PFSK-1 (cell line): ENCODE results near the gene SLC38A9.

Experiments
- POLR2AphosphoS5 ChIP-seq: IDR thresholded peaks from 2 replicates; pipeline ENCODE4 v1.6.1; 2012; ENCODE audit warnings: low read depth, mild to moderate bottlenecking, control low read depth, low read length, moderate library complexity
- TAF1 ChIP-seq: IDR thresholded peaks from 2 replicates; pipeline ENCODE4 v1.6.1; 2012; ENCODE audit warnings: low read length, control low read depth, borderline replicate concordance; ENCODE audit not compliant: insufficient read depth
- TF ChIP-seq, protein P1 (sequence below), 2 experiments: IDR thresholded peaks; 2 replicates each; pipeline versions ENCODE4 v1.6.1 to v1.8.0; 2011 to 2012; ENCODE audit warnings: low read depth in 2 of 2, low read length in 2 of 2, control low read depth in 1 of 2, inconsistent platforms in 1 of 2, mild to moderate bottlenecking in 1 of 2, moderate library complexity in 1 of 2; ENCODE audit not compliant: insufficient read depth in 1 of 2

DNA sequence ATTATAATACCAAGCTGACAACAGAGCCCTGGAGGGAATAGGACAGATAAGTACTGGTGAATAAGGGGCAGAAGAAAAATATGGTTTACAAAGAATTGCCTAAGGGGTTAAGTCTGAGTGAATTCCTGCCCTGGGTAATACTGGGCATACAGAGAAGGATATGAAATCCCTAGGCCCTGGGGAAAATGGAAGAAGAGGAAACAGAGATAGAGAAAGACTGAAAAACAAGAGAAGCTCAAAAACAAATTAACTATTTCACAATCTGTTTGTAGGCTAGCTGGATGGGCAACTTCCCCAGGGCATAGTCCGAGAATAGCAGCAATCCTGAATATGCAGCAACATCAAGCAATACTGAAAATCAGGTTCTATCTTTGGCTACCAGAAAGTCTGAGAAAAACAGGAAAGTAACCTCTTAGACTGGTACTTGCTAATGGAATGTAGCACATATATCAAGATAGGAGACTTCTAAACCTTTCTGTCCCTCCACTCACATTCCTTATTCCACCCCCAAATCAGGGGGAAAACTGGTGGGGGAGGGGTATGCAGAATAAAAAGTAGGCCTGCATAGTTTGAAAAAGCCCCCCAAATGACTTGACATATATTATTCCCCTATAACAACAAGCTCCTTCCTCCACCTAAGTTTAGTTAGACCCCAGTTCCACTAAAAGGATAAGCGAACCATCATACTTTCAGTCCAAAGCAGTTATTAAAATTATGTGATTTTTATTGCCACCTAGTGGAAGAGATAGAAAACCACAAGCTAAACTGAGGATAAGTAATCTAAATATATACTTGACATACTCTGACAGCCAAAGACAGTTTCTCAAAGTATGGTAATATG, 20.6 kb downstream of the SLC38A9 start:
- TF ChIP-seq, protein P1, sequence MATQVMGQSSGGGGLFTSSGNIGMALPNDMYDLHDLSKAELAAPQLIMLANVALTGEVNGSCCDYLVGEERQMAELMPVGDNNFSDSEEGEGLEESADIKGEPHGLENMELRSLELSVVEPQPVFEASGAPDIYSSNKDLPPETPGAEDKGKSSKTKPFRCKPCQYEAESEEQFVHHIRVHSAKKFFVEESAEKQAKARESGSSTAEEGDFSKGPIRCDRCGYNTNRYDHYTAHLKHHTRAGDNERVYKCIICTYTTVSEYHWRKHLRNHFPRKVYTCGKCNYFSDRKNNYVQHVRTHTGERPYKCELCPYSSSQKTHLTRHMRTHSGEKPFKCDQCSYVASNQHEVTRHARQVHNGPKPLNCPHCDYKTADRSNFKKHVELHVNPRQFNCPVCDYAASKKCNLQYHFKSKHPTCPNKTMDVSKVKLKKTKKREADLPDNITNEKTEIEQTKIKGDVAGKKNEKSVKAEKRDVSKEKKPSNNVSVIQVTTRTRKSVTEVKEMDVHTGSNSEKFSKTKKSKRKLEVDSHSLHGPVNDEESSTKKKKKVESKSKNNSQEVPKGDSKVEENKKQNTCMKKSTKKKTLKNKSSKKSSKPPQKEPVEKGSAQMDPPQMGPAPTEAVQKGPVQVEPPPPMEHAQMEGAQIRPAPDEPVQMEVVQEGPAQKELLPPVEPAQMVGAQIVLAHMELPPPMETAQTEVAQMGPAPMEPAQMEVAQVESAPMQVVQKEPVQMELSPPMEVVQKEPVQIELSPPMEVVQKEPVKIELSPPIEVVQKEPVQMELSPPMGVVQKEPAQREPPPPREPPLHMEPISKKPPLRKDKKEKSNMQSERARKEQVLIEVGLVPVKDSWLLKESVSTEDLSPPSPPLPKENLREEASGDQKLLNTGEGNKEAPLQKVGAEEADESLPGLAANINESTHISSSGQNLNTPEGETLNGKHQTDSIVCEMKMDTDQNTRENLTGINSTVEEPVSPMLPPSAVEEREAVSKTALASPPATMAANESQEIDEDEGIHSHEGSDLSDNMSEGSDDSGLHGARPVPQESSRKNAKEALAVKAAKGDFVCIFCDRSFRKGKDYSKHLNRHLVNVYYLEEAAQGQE (IDR thresholded peaks at IDR 0.05; ENCODE audit: insufficient read depth in 1 of 2, low read depth in 2 of 2, low read length in 2 of 2), result no peak
- no peak for TF ChIP-seq POLR2AphosphoS5
- no peak for TF ChIP-seq TAF1
